Measurements from ENCODE around the gene KLHL21. TPM values are rescaled to one million over a fixed set of nuclear protein-coding genes. Genes with fewer than 3 reads are reported as not detected.

The KLHL21 gene
- total RNA-seq, 1 donor from 2014 or later = 22.6 TPM

GRCh38 chr1:6614019-6614928, 11.6 kb upstream of the KLHL21 start:
- no peak for TF ChIP-seq CTCF (IDR thresholded peaks at IDR 0.05)
- Histone ChIP-seq H3K27me3 (ENCODE audit: low read depth) (no peaks in the 10 kb centered on the region), H3K36me3 (peaks cover 11% of the 10 kb centered on the region), H3K9me3 (no peaks in the 10 kb centered on the region), H3K27ac (peak overlapping the region; percentile 77), H3K4me3 (peak overlapping the region; percentile 83), H3K4me1 (peaks cover 9% of the 10 kb centered on the region)
- peak; percentile 3 to 23 for ATAC-seq
- DNase-seq = peak; percentile 74
- intact Hi-C loops (cut with DNase I) = no loop called here

- no peak for TF ChIP-seq CTCF (IDR thresholded peaks at IDR 0.05)
- ATAC-seq (peak; percentile 98 to 99), DNase-seq (peak; percentile 100)
- peak within 1 kb of the TSS; percentile 91 for H3K27ac ChIP-seq
- no peaks in the 10 kb centered on the region for H3K27me3 ChIP-seq (ENCODE audit: low read depth)
- peaks cover 8% of the 10 kb centered on the region for H3K36me3 ChIP-seq
- no peaks in the 10 kb centered on the region for H3K9me3 ChIP-seq
- H3K4me3 ChIP-seq = peak within 1 kb of the TSS; percentile 83
- intact Hi-C loops (cut with DNase I) = no loop called here
- H3K4me1 ChIP-seq = peaks cover 9% of the 10 kb centered on the region
Observed at GRCh38 chr1:6613361-6614018, 10.8 kb upstream of the KLHL21 start, which contains the start of gene PHF13. Gene PHF13, plus strand, starts transcription at chr1:6613731. Its CDS starts 336 bp downstream, at chr1:6614067.

- Histone ChIP-seq H3K27me3 (ENCODE audit: low read depth) (no peaks in the 10 kb centered on the region), H3K4me3 (peak overlapping the region; percentile 83), H3K4me1 (peaks cover 9% of the 10 kb centered on the region), H3K9me3 (no peaks in the 10 kb centered on the region), H3K27ac (peak overlapping the region; percentile 91), H3K36me3 (peaks cover 2% of the 10 kb centered on the region)
- no peak for TF ChIP-seq CTCF (IDR thresholded peaks at IDR 0.05)
- ATAC-seq = peak; percentile 70 to 80
- intact Hi-C loops (cut with DNase I) = no loop called here
- DNase-seq = peak; percentile 74
Observed at GRCh38 chr1:6612641-6613360, 10.1 kb upstream of the KLHL21 start.

- intact Hi-C loops (cut with DNase I) = no loop called here
- Histone ChIP-seq H3K27me3 (ENCODE audit: low read depth) (no peaks in the 10 kb centered on the region), H3K9me3 (no peaks in the 10 kb centered on the region), H3K4me3 (peak overlapping the region; percentile 92), H3K36me3 (peaks cover 6% of the 10 kb centered on the region), H3K27ac (peak overlapping the region; percentile 100), H3K4me1 (peaks cover 40% of the 10 kb centered on the region)
- TF ChIP-seq CTCF (IDR thresholded peaks at IDR 0.05) = no peak
- ATAC-seq (peak; percentile 18 to 36), DNase-seq (peak; percentile 81)
Observed at GRCh38 chr1:6603915-6604558, 1.4 kb upstream of the KLHL21 start.
